Loucy (cell line): ENCODE measurements around the gene CIART.
"Not testable (repeated sequence)": the region's sequence is repeated elsewhere in the genome, so short reads cannot be mapped to it uniquely, and the experiment has no call there.

Experiments
- H2AFZ ChIP-seq: fragments of 200-600 bp; sonication (generic); 2 replicates; pipeline ENCODE4 v1.6.0; 2016; ENCODE audit warnings: antibody characterized with exemption, mild to moderate bottlenecking, low read length, moderate library complexity
- H3F3A ChIP-seq: fragments of 200-600 bp; 2 replicates; pipeline ENCODE4 v1.6.0; 2016; ENCODE audit warnings: antibody characterized with exemption, low read depth, mild to moderate bottlenecking
- H3K27me3 ChIP-seq: fragments of 200-600 bp; sonication (generic); 2 replicates; pipeline ENCODE4 v1.6.1; 2014; ENCODE audit warnings: low read length, mild to moderate bottlenecking; ENCODE audit not compliant: insufficient read depth, poor library complexity, severe bottlenecking
- H3K36me3 ChIP-seq: fragments of 200-600 bp; sonication (generic); 2 replicates; pipeline ENCODE4 v1.6.1; 2016; ENCODE audit warnings: low read length; ENCODE audit not compliant: insufficient read depth
- H3K4me1 ChIP-seq: fragments of 200-600 bp; sonication (generic); 2 replicates; pipeline ENCODE4 v1.5.1; 2014; ENCODE audit warnings: low read length, mild to moderate bottlenecking; ENCODE audit not compliant: insufficient read depth, poor library complexity, severe bottlenecking
- H3K4me2 ChIP-seq: fragments of 200-600 bp; sonication (generic); 2 replicates; pipeline ENCODE4 v1.6.0; 2014; ENCODE audit warnings: antibody characterized with exemption, low read length, low read depth, mild to moderate bottlenecking; ENCODE audit not compliant: poor library complexity, severe bottlenecking
- H3K4me3 ChIP-seq: fragments of 200-600 bp; sonication (generic); 2 replicates; pipeline ENCODE4 v1.5.1; 2014; ENCODE audit warnings: low read length, mild to moderate bottlenecking, mixed read lengths; ENCODE audit not compliant: poor library complexity, severe bottlenecking
- H3K79me2 ChIP-seq: fragments of 200-600 bp; sonication (generic); 2 replicates; pipeline ENCODE4 v1.6.1; 2014; ENCODE audit warnings: low read length; ENCODE audit not compliant: insufficient read depth
- H3K9ac ChIP-seq: fragments of 200-600 bp; sonication (generic); 2 replicates; pipeline ENCODE4 v1.6.0; 2014; ENCODE audit warnings: mild to moderate bottlenecking, low read depth, low read length, moderate library complexity; ENCODE audit not compliant: poor library complexity, severe bottlenecking
- H3K9me2 ChIP-seq: fragments of 200-600 bp; sonication (generic); replicated peaks from 2 replicates; pipeline ENCODE4 v1.6.1; 2016; ENCODE audit warnings: low read depth, low read length, mixed read lengths
- H3K9me3 ChIP-seq: fragments of 200-600 bp; sonication (generic); 2 replicates; pipeline ENCODE4 v1.6.1; 2014; ENCODE audit warnings: mild to moderate bottlenecking, antibody characterized with exemption, low read length, low read depth; ENCODE audit not compliant: insufficient read depth
- H4K20me1 ChIP-seq: fragments of 200-600 bp; sonication (generic); 2 replicates; pipeline ENCODE4 v1.6.0; 2014; ENCODE audit warnings: antibody characterized with exemption, low read length, mild to moderate bottlenecking; ENCODE audit not compliant: insufficient read depth, poor library complexity, severe bottlenecking
- CTCF ChIP-seq: fragments of 200-600 bp; sonication (generic); conservative IDR thresholded peaks from 2 replicates; pipeline ENCODE4 v1.5.1; 2014; ENCODE audit warnings: mild to moderate bottlenecking, antibody characterized with exemption, low read length
- EZH2phosphoT487 ChIP-seq: fragments of 200-600 bp; IDR thresholded peaks from 2 replicates; pipeline ENCODE4 v1.6.1; 2018; ENCODE audit warnings: antibody characterized with exemption, mild to moderate bottlenecking, moderate library complexity, borderline replicate concordance

CIART gene

DNA sequence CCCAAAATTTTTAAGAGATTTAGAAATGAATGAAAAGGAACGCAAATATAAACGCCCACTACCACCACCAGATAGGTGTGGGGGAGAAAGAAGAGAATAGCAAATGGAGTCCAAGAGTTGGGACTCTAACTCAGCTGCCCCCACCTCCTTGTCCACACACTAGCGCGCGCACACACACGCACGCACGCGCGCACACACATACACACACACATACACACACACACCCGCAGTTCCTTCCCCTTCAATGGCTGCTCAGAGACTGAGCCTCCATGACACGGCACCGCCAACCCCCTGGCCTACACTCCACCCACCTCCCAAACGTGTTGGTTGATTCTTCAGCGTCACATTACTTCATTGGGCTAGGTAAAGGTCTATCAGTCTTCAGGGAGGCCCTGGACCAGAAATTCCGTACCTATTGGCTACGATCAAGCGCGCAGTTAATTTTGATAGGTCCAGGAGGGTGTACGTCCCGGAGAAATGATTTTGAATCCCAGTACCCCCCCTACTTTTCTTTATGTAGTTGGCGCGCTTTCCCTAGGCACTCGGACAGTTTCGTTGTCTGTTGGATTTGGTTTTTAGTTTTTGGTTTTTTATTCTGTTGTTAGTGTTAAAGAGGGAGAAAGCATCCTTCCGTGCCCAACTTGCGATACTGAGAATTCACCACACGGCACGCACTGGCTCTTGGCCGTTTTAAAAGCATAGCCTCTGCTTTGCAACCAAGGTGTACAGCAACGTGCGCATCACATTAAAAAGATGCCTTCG, 46.3 kb upstream of the CIART start, which contains the start of gene ANP32E:
TSS of gene ANP32E (minus strand) at position 261 of the 762 bp plus-strand sequence. CDS start 326 bp downstream, outside the sequence.
- Histone ChIP-seq H3K4me3 (peak within 1 kb of the TSS; percentile 100), H3K9ac (peak within 1 kb of the TSS; percentile 100), H3F3A (peaks cover 6% of the 10 kb centered on the region), H3K36me3 (peaks cover 3% of the 10 kb centered on the region; the same call in 1 of the 2 replicates), H3K27me3 (peaks cover 10% of the 10 kb centered on the region), H2AFZ (peak within 1 kb of the TSS; percentile 63), H3K9me2 (no peaks in the 10 kb centered on the region), H3K4me1 (peaks cover 27% of the 10 kb centered on the region), H3K4me2 (peak within 1 kb of the TSS; percentile 93), H4K20me1 (peaks cover 16% of the 10 kb centered on the region), H3K79me2 (peaks cover 50% of the 10 kb centered on the region), H3K9me3 (no peaks in the 10 kb centered on the region)
- TF ChIP-seq CTCF: peak; percentile 43
- no peak for TF ChIP-seq EZH2phosphoT487

DNA sequence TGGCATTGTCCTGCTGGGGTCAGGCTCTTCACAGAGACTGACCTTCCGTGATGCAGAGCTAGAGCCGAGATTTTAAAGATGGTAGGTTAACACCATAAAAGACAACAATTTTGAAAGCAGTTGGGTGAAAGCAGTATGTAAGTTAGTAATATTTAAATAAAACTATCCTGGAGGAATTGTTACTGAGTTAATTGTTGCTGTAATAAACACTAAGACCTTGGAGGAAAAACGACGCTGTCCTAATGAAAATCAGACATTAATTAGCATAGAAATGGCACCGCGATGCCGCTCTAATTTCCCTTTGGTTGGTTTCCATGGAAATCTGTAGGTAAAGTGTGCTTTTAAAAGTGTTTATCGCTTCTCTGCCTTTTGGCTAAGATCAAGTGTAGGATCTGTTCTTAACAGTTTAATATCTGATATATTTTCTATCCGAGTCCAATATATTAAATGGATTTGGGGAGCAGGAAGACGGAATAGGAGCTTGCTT, 45.7 kb upstream of the CIART start:
- no peaks in the 10 kb centered on the region for H3K9me2 ChIP-seq
- no peaks in the 10 kb centered on the region for H3K9me3 ChIP-seq
- H3K9ac ChIP-seq: peak overlapping the region; percentile 100
- H3K27me3 ChIP-seq: peaks cover 10% of the 10 kb centered on the region
- H3K36me3 ChIP-seq: peaks cover 3% of the 10 kb centered on the region; the same call in 1 of the 2 replicates
- H3K4me3 ChIP-seq: peak overlapping the region; percentile 100
- peaks cover 27% of the 10 kb centered on the region for H3K4me1 ChIP-seq
- peak overlapping the region; percentile 83 for H3K4me2 ChIP-seq
- peak overlapping the region; percentile 63 for H2AFZ ChIP-seq
- peaks cover 6% of the 10 kb centered on the region for H3F3A ChIP-seq
- H4K20me1 ChIP-seq: peaks cover 11% of the 10 kb centered on the region
- H3K79me2 ChIP-seq: peaks cover 43% of the 10 kb centered on the region
- no peak for TF ChIP-seq EZH2phosphoT487
- TF ChIP-seq CTCF: no peak

- H2AFZ ChIP-seq, H3K27me3 ChIP-seq, H3F3A ChIP-seq, H3K9me3 ChIP-seq, H3K36me3 ChIP-seq, H3K9me2 ChIP-seq, H4K20me1 ChIP-seq: not testable (repeated sequence)
- peaks cover 27% of the 10 kb centered on the region for H3K4me1 ChIP-seq
- H3K4me3 ChIP-seq: peak overlapping the region; percentile 100
- peak overlapping the region; percentile 100 for H3K9ac ChIP-seq
- H3K4me2 ChIP-seq: peak overlapping the region; percentile 83
- peaks cover 38% of the 10 kb centered on the region for H3K79me2 ChIP-seq
These were observed 45.2 kb upstream of the CIART start for GRCh38 chr1:150237176-150237575.
